GM12864 (cell line): ENCODE results near the gene FAM53A.

Experiments used
- DNase-seq: peaks from one replicate; pipeline ENCODE4 v3.0.0-alpha.2; 2011; ENCODE audit warnings: low read depth
- H3K4me3 ChIP-seq: 2 replicates; pipeline ENCODE4 v1.5.1; 2011; ENCODE audit warnings: mild to moderate bottlenecking, low read depth, low read length, control low read depth
- TF ChIP-seq, protein P1 (sequence below): IDR thresholded peaks from 2 replicates; pipeline ENCODE4 v1.5.1; 2011; ENCODE audit warnings: low read depth, mild to moderate bottlenecking, moderate library complexity, low read length, control low read depth, inconsistent platforms; ENCODE audit errors: missing control alignments

Gene FAM53A

DNA sequence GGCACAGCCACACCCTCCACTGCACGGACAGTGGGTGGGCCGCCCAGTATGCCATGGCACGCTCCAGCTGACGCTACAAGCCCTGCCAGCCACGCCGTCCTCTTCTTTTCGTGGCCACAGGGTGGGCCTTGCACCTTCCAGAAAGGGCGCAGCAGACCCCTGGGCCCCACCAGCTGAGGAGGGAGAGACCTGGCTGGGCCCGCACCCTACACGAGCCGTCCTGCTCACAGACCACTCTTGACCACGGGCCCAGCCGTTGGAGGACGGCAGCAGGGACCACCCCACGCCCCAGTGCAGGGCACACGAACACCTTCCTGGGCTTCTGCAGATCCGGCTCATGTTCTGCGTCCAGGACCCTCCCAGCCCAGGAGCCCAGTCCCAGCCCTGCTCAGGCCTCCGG, 27.1 kb downstream of the FAM53A start:
- no peak overlapping the region for H3K4me3 ChIP-seq
- no peak for DNase-seq
- TF ChIP-seq, protein P1, sequence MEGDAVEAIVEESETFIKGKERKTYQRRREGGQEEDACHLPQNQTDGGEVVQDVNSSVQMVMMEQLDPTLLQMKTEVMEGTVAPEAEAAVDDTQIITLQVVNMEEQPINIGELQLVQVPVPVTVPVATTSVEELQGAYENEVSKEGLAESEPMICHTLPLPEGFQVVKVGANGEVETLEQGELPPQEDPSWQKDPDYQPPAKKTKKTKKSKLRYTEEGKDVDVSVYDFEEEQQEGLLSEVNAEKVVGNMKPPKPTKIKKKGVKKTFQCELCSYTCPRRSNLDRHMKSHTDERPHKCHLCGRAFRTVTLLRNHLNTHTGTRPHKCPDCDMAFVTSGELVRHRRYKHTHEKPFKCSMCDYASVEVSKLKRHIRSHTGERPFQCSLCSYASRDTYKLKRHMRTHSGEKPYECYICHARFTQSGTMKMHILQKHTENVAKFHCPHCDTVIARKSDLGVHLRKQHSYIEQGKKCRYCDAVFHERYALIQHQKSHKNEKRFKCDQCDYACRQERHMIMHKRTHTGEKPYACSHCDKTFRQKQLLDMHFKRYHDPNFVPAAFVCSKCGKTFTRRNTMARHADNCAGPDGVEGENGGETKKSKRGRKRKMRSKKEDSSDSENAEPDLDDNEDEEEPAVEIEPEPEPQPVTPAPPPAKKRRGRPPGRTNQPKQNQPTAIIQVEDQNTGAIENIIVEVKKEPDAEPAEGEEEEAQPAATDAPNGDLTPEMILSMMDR, result no peak

DNA sequence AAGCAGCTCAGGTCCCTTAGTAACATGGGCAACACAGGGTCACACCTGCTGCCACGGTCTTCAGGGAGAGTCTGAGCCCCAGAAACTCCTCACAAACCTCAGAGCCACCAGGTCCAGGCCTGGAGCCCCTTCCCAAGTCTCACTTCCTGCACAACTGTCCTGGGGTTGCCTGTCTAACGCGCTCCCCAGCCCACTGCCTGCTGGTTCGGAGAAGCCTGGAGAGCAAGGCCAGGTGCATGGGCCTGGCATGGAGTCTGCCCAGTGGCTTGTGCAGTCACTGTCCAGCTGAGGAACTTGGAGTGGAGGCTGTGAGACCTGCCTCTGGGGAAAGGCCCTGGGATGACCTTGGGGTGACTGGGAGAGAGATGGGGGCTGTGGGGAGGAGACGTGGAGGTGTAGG, 28.0 kb downstream of the FAM53A start:
- no peak for DNase-seq
- TF ChIP-seq, protein P1, result no peak
- no peak overlapping the region for H3K4me3 ChIP-seq

DNA sequence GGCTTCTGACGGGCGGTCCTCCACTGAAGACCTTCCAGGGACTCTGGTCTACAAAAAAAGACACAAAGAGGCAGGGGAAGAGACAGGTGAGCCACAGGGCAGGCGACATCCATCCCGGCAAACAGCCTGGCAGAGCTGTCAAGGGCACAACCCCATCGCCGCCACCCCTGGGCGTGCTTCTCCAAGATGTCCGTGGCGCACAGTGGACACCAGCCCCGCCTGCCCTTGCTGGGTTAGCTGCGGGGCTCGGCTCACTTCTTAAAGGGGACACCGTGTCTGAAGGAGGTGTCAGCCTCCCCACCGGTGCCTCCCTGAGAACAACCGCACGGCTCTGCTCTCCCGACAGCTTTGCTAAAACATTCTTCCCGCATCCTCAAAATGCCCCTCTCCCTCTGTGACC, 28.4 kb downstream of the FAM53A start:
- DNase-seq, result no peak
- H3K4me3 ChIP-seq, result no peak overlapping the region
- TF ChIP-seq, protein P1, result no peak

DNA sequence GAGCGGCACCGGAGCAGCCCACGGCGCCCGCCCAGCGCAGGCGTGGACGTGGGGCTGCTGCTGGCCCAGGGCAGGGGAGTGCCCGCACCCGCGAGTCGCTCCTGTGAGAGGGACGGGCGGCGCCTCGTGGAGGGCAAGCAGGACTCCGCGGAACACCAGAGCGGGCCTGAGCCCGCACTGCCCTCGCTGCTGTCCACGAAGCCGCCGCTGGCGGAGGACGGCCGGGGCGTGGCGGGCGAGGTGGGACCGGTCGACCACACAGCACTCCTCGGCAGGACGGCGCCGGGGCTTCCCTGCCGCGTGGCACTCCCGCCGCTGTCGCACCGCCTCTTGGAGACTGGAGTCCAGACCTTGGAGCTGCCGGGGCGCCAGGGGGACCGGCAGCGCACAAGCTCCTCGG, 29.0 kb downstream of the FAM53A start:
- TF ChIP-seq, protein P1, result no peak
- DNase-seq, result no peak

DNA sequence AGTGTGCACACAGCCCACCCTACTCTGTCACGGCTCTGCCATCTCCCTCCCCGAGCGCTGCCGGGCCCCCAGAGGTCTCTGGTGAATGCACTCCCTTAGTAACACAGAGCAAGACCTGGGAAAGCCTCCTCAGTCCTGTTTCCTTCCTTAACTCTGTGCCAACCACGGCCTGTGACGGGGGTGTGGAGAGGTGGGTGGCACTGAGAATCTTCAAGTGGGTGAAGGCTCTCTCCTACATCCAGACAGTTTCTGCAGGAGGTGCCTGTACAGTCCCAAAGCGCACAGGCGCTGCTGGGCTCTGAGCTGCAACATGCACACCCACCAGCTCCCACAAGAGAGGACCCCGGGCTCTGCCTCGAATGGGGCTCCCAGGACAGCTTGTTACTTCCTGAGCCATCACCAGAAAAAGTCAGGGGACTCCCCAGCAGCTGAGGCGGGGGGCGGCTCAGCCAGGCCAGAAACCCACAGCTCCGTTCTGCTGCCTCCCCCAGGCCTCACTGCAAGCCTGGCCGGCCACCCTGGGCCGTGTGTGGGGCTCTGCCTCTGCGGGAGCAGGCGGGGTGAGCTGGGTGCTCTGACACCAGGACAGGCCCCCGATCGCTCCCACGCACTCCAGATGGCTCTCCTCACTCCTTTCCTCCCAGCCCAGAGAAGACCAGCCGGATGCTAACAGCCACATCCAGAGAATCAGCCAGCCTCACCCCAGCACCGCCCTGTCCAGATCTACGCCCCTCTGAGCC, 29.7 kb downstream of the FAM53A start:
- TF ChIP-seq, protein P1, result no peak
- no peak for DNase-seq
- H3K4me3 ChIP-seq, result no peak overlapping the region

More for the DNA sequence above, 29.0 kb downstream of the FAM53A start:
- H3K4me3 ChIP-seq, result no peak overlapping the region

DNA sequence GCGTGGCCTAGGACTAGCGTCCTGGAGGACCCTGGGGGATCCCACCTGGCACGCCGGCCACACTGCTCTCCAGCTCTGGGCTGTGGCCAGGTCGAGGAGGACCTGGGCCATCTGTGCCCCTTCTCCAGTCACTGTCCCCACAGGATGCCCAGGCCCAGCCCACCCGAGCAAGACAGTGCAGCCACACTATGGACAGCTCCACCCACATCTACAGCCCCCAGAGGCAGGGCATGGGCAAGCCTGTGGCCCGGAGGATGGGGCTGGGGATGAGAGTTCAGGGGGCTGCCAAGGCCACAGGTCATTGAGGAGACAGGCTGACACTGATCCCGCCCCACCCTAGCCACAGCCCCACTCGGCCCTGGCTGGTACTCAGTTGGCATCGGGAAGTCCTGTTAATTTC, 30.3 kb downstream of the FAM53A start:
- H3K4me3 ChIP-seq, result no peak overlapping the region
- no peak for DNase-seq
- TF ChIP-seq, protein P1, result no peak

DNA sequence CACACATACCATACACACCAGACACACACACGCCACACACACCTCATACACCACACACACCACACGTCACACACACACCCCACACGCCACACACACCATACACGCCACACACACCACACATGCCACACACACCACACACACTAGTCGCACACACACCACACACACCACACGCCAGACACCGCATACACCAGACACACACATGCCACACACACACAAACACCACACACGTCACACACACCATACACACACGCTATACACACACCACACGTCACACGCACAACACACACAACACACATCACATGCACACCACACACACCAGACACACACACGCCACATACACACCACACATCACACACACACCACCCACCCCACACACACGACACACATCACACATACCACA, 32.0 kb downstream of the FAM53A start:
- no peak overlapping the region for H3K4me3 ChIP-seq
- DNase-seq, result no peak
- TF ChIP-seq, protein P1, result no peak
